Fibroblast of lung (primary cell): Measurements from ENCODE around the gene EML4.

Experiments
- CTCF ChIP-seq, 2 donors: IDR thresholded peaks in 1 of 2; conservative IDR thresholded peaks in 1 of 2; 1 replicate in 1 of 2; 2 replicates in 1 of 2; pipeline ENCODE4 v1.5.1; 2011 to 2012; ENCODE audit warnings: low read length in 2 of 2, control low read depth in 1 of 2, inconsistent platforms in 1 of 2, low read depth in 1 of 2, mild to moderate bottlenecking in 1 of 2
- EZH2 ChIP-seq: IDR thresholded peaks from 2 replicates; pipeline ENCODE4 v1.5.1; 2012; ENCODE audit warnings: low read length, control low read depth, mild to moderate bottlenecking; ENCODE audit errors: missing control alignments

- no peak for TF ChIP-seq CTCF (conservative IDR thresholded peaks at IDR 0.05 in 1 of 2, IDR thresholded peaks at IDR 0.05 in 1 of 2; ENCODE audit: low read depth in 1 of 2, low read length in 2 of 2)
- no peak for TF ChIP-seq EZH2
Measured at GRCh38 chr2:42223855-42224268, 54.7 kb downstream of the EML4 start.
